Thyroid gland (tissue), 4 donors: ENCODE data around the gene XIAP. TPM values are rescaled to one million over a fixed set of nuclear protein-coding genes. Genes with fewer than 3 reads are reported as not detected.
A peak's percentile ranks its signal among the peaks of the same experiment; 100 is the strongest.

Experiments used
- DNase-seq, 2 donors: peaks; one replicate each; pipeline ENCODE4 v3.0.0-alpha.2; 2019
- H3K27ac ChIP-seq, 3 donors: fragments of 200-600 bp; sonication (generic); 1 replicate in 2 of 3; 2 replicates in 1 of 3; pipeline ENCODE4 v1.5.1; 2016 to 2019; ENCODE audit warnings: mild to moderate bottlenecking in 1 of 3, moderate library complexity in 1 of 3
- H3K27me3 ChIP-seq: fragments of 200-600 bp; sonication (generic); one replicate; pipeline ENCODE4 v1.5.1; 2019
- H3K36me3 ChIP-seq, 2 donors: fragments of 200-600 bp; sonication (generic); one replicate each; pipeline ENCODE4 v1.5.1; 2016 to 2019
- H3K4me1 ChIP-seq, 2 donors: fragments of 200-600 bp; sonication (generic); one replicate each; pipeline ENCODE4 v1.5.1; 2017 to 2019
- H3K4me3 ChIP-seq, 3 donors: fragments of 200-600 bp; sonication (generic); replicated peaks in 1 of 3; 1 replicate in 2 of 3; 2 replicates in 1 of 3; pipeline ENCODE4 v1.5.1; 2016; ENCODE audit warnings: mild to moderate bottlenecking in 1 of 3
- H3K9me3 ChIP-seq: fragments of 200-600 bp; sonication (generic); one replicate; pipeline ENCODE4 v1.5.1; 2017
- CTCF ChIP-seq, 6 experiments: fragments of 200-600 bp in 3 of 6; fragments of 450-650 bp in 3 of 6; sonication (generic) in 3 of 6; IDR thresholded peaks; one replicate each; pipeline ENCODE4 v1.5.1; 2016 to 2019; ENCODE audit warnings: antibody characterized with exemption in 6 of 6, mild to moderate bottlenecking in 2 of 6, inconsistent platforms in 1 of 6, moderate library complexity in 1 of 6
- POLR2A ChIP-seq, 2 donors: fragments of 450-650 bp; IDR thresholded peaks; one replicate each; pipeline ENCODE4 v1.6.1; 2017; ENCODE audit warnings: antibody characterized with exemption in 2 of 2, mild to moderate bottlenecking in 2 of 2, moderate library complexity in 1 of 2
- WGBS, 2 donors: methylation state at CpG; one replicate each; pipeline ENCODE4 v1.1.5; 2017; 5-methylcytosine and 5-hydroxymethylcytosine counted together
- intact Hi-C: fragments of 100-400 bp; cut with DNase I; formaldehyde crosslinking; loops from one replicate; pipeline ENCODE4 v1.15.1; 2023
- total RNA-seq, 4 donors: library from RNA; depleted of rRNA; stranded (reverse); fragments of >200 nt; gene quantifications; one replicate each; pipeline ENCODE4 v1.2.3, GENCODE V29; 2016

The XIAP gene
- total RNA-seq, 4 donors from 2014 or later: 35.9 to 54.0 (median 48.8) TPM

- no peak for DNase-seq
- TF ChIP-seq CTCF (IDR thresholded peaks at IDR 0.05) (no peak), POLR2A (IDR thresholded peaks at IDR 0.05) (no peak)
- intact Hi-C loops: no loop called here
- Histone ChIP-seq H3K9me3 (no peaks in the 10 kb centered on the region), H3K27ac (no peak overlapping the region), H3K4me3 (no peak overlapping the region), H3K36me3 (no peaks in the 10 kb centered on the region), H3K27me3 (no peaks in the 10 kb centered on the region), H3K4me1 (no peaks in the 10 kb centered on the region)
These were observed 41.6 kb upstream of the XIAP start for GRCh38 chrX:123818243-123818642.

DNA sequence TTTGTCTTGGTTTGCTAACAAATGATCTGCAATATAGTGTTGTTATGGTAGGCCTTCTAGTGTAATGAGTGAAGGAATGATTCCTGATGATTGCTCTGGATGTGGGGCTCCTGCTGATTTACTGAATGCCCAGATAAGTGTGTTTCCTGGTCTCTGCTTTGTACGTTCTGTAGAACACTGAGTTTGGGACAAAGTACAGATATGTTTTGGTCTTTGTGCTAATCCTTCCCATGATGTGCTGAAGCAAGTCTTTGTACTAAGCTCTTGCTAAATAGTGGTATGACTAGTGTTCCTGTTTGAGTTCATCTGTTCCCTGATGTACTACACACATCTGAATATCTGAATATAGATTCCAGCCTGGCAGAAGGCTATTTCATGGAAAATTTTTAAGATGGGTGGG, 36.9 kb upstream of the XIAP start:
- no peaks in the 10 kb centered on the region for H3K27me3 ChIP-seq
- intact Hi-C loops: no loop called here
- no peaks in the 10 kb centered on the region for H3K36me3 ChIP-seq
- no peaks in the 10 kb centered on the region for H3K4me1 ChIP-seq
- 82 to 100% methylated on average over 1 of the region's 1 CpG for WGBS, 2 donors
- TF ChIP-seq CTCF (IDR thresholded peaks at IDR 0.05) (no peak), POLR2A (IDR thresholded peaks at IDR 0.05) (no peak)
- no peaks in the 10 kb centered on the region for H3K9me3 ChIP-seq
- no peak overlapping the region for H3K27ac ChIP-seq
- DNase-seq: no peak
- H3K4me3 ChIP-seq: no peak overlapping the region

- Histone ChIP-seq H3K27me3 (no peaks in the 10 kb centered on the region), H3K4me3 (no peak overlapping the region), H3K4me1 (peaks cover 0 to 6% of the 10 kb centered on the region in 2 donors), H3K36me3 (no peaks in the 10 kb centered on the region), H3K9me3 (no peaks in the 10 kb centered on the region), H3K27ac (peak overlapping the region in 1 of 3 donors; percentile 41)
- intact Hi-C loops: no loop called here
- TF ChIP-seq CTCF (IDR thresholded peaks at IDR 0.05) (no peak), POLR2A (IDR thresholded peaks at IDR 0.05) (no peak)
- peak; percentile 85 for DNase-seq
- WGBS, 2 donors: 25 to 28% methylated on average over 6 of the region's 6 CpGs
These were observed 29.5 kb upstream of the XIAP start for GRCh38 chrX:123830309-123830708.

- DNase-seq: peak; percentile 33 to 40
- Histone ChIP-seq H3K4me1 (peaks cover 0 to 6% of the 10 kb centered on the region in 2 donors), H3K27me3 (no peaks in the 10 kb centered on the region), H3K27ac (no peak overlapping the region), H3K4me3 (no peak overlapping the region), H3K9me3 (no peaks in the 10 kb centered on the region), H3K36me3 (no peaks in the 10 kb centered on the region)
- intact Hi-C loops: no loop called here
- WGBS, 2 donors: 53 to 60% methylated on average over 6 to 7 of the region's 7 CpGs
- TF ChIP-seq POLR2A (IDR thresholded peaks at IDR 0.05) (no peak), CTCF (IDR thresholded peaks at IDR 0.05) (peak; percentile 19 to 75 (median 61))
These were observed 26.5 kb upstream of the XIAP start for GRCh38 chrX:123833387-123833786.

GRCh38 chrX:123834116-123834515, 25.7 kb upstream of the XIAP start:
- intact Hi-C loops: no loop called here
- no peaks in the 10 kb centered on the region for H3K9me3 ChIP-seq
- peaks cover 0 to 6% of the 10 kb centered on the region in 2 donors for H3K4me1 ChIP-seq
- DNase-seq: no peak
- 64 to 78% methylated on average over 1 of the region's 1 CpG for WGBS, 2 donors
- TF ChIP-seq CTCF (IDR thresholded peaks at IDR 0.05) (no peak), POLR2A (IDR thresholded peaks at IDR 0.05) (no peak)
- no peaks in the 10 kb centered on the region for H3K36me3 ChIP-seq
- no peaks in the 10 kb centered on the region for H3K27me3 ChIP-seq
- no peak overlapping the region for H3K27ac ChIP-seq
- H3K4me3 ChIP-seq: no peak overlapping the region
